GM21737 (cell line): ENCODE data around the gene PGAP2.
"Not testable (repeated sequence)": the region's sequence is repeated elsewhere in the genome, so short reads cannot be mapped to it uniquely, and the experiment has no call there.

ENCODE experiments used
- ATAC-seq: cut with Tn5 transposase; IDR thresholded peaks from one replicate; pipeline ENCODE4 v1.9.1; 2021; ENCODE audit warnings: mild to moderate bottlenecking, moderate library complexity; ENCODE audit not compliant: unreplicated experiment

Gene PGAP2

DNA sequence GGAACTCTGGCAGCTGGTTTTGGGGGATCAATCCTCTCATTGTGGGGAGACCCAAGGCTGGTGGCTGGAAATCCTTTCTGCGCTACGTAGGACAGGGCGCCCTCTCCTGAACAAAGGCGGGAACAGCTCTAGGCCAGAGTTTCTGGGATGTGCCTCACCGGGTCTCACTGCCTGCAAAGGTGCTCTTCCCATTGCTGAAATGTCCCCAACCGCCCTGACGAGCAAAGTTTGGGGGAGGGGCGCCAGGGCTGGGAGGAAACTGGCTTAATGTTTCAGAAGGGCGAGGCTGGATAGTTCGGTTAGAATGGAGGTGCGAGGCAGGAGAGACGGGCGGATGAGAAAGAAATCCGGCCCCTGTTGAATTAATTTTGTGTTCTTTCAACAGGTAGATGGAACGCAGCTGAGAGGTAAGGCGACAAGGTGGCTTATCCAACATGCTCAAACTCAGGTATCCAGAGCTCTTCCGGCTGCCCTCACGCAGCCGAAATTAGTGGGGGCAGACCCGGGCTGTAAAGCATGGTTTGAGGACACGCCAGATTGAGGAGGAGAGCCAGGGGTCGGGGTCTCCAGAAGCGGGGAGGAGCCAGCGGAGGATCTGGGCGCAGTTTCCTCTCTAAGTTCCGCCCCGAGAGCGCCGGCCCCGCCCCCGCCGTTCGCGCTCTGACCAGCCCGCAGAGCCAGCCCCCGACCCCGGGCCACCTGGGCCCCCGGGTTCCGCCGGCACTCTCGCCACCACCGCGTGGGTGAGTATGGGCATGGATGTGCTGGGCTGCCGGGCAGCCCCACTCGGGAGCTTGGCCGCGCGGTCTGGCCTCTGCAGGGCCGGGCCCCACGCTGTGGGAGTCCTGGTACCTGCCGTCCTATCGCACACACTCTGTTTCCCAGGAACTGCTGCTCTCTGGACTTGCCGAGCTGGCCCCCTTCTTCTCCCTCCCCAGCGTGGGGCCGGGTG is at the start of gene PGAP2:
Gene PGAP2, plus strand, starts transcription at position 652 of the 952 bp plus-strand sequence. CDS start 2,700 bp downstream, outside the sequence.
- ATAC-seq = peak; percentile 64

DNA sequence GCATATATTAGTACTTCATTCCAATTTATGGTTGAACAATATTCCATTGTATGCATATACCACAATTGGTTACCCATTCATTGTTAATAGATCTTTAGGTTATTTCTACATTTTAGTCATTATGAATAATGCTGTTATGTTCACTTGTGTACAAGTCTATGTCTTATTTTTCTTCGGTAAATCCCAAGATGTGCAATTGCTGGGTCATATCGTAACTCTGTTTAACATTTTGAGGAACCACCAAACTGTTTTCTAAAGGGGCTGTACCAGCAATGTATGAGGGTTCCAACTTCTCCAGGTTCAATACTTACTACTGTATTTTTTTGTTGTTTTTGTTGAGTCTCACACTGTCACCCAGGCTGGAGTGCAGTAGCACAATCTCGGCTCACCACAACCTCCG is 44.1 kb upstream of the PGAP2 start:
- no peak for ATAC-seq

DNA sequence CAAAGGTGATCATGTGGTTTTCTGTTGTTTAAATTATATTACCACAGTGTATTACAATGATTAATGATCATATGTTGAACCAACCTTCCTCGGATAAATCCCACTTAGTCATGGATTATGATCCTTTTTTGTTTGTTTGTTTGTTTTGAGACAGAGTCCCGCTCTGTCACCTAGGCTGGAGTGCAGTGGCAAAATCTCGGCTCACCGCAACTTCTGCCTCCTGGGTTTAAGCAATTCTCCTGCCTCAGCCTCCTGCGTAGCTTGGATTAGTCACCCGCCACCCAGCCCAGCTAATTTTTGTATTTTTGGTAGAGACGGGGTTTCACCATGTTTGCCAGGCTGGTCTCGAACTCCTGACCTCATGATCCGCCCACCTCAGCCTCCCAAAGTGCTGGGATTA is 41.5 kb upstream of the PGAP2 start:
- not testable (repeated sequence) for ATAC-seq

DNA sequence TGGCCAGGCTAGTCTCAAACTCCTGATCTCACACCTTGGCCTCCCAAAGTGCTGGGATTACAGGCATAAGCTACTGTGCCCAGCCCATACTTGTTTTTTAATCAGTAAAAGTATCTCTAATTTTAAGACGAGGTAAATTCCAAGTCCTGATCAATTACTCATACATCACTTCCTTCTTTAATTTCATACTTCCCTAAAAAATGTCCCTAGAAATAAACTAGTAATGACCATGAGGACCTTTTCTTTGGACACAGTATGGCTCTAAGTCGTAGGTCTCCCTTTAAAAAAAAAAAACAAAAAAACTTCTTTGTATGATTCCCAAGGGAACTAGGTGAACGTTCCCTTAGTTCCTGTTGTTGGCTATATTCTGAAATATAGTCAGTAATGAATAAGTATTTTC is 40.8 kb upstream of the PGAP2 start:
- no peak for ATAC-seq

DNA sequence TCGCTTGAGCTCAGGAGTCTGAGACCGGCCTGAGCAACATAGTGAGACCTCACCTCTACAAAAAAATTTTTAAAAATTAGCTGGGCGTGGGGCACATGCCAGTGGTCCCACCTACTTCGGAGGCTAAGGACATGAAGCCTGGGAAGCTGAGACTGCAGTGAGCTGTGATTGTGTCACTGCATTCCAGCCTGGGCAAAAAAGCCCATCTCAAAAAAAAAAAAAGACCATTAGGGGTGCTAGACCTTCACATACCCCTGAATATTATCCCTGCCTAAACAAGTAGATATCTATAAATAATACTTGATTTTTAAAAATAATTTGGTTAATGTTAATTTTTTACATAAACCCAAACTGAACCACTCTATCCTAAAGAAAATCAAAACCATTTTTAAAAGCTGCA is 35.2 kb upstream of the PGAP2 start:
- no peak for ATAC-seq

DNA sequence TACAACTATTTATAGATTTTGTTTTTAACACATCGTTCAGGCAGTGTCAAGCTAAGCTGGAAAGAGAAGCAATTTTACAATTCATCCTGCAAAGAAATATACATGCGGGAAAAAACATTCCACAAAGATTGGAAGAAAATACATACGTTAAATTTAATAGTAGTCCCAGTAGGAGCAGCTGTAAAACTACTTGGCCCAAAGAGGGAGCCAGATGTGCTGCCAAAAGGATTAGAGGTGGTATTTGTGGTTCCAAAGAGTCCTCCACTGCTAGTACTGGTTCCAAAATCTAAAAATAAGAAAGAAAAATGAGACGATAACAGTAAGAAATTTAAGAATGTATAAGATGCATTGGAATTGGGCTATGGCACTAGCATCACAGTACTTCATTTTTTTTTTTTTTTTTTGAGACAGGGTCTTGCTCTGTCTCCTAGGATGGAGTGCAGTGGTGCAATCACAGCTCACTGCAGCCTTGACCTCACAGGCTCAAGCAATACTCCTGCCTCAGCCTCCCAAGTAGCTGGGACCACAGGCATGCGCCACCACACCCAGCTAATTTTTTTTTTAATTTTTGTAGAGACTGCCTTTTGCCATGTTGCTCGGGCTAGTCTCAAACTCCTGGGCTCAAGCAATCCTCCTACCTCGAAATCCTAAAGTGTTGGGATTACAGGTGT is 32.5 kb upstream of the PGAP2 start:
- no peak for ATAC-seq

DNA sequence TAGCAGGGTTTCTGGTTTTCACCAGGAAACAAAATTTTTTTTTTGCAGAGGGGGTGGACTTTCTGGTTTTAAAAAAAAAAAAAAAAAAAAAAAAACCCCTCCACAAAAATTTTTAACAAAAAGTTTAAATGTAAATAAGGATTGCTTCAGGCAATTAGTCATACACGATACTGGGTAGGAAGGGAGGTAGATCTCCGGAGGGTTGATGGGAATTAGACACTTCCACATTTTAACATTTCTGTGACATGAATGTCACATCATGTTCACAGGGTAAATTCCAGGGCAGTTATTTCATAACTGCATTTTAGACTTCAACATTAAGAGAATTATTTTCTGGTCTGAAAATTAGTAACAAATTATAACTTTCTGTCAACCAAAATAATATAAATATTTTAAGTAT is 26.9 kb upstream of the PGAP2 start:
- no peak for ATAC-seq

DNA sequence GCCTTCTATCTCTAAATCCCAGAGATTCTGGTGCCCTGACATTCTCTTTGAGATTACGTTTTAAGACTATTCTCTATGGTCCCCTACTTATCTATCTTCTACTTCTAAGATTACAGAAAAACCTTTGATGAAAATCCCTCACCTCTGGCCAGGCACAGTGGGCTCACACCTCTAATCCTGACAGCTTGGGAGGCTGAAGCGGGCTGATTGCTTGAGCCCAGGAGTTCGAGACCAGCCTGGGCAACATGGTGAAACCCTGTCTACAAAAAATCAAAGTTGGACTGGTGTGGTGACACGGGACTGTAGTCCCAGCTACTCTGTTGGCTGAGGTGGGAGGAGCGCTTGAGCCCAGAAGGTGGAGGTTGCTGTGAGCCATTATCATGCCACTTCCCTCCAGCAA is 25.4 kb upstream of the PGAP2 start:
- ATAC-seq = no peak

DNA sequence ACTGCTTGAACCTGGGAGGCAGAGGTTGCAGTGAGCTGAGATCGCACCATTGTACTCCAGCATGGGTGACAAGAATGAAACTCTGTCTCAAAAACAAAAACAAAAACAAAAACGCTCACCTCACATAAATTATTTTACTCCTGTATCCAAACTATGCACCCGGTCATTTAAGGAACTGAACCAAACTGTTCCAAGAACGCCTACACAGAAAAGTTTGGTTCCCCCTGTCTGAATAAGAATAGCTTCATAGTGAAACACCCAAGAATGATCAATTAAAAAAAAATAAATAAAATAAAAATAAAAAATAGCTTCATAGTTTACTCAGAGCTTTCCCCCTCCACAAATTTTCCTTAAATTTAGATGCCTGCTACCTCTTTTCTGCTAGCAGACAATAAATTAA is 24.7 kb upstream of the PGAP2 start:
- ATAC-seq = no peak

DNA sequence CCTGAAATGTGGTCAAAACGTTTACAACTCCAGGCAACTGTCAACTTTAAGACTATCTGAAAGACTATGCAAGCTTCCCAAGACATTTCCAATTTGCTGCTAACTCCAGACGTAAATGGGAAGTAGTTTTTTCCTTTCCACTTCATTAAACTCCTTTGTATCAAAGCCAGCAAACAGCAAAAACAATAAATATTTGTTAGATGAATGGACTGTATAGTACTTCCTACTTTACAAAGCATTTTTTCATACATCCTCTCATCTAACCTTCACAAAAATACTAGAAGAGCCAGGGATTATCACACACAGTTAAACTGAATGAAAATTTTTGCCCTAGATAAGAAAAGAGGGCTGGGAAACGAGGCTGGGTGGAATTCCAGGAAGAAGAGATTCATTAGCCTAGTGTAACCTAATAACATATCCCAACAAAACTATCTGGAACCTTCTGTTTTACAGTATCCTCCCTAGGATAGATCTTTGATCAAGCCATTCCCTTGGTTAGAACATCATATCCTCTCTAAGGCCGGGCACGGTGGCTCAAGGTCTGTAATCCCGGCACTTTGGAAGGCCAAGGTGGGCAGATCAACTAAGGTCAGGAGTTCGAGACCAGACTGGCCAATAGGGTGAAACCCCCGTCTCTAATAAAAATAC is 21.5 kb upstream of the PGAP2 start:
- no peak for ATAC-seq

DNA sequence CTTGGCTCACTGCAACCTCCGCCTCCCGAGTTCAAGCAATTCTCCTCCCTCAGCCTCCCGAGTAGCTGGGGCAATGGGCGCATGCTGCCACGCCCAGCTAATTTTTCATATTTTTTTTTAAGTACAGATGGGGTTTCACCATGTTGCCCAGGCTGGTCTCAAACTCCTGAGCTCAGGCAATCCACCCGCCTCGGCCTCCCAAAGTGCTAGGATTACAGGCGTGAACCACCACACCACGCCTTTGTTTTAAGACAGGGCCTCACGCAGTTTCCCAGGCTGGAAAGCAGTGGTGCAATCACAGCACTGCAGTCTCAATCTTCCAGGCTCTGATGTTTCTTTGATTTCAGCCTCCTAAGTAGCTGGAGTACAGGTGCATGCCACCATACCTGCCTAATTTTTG is 14.0 kb upstream of the PGAP2 start:
- ATAC-seq = not testable (repeated sequence)

DNA sequence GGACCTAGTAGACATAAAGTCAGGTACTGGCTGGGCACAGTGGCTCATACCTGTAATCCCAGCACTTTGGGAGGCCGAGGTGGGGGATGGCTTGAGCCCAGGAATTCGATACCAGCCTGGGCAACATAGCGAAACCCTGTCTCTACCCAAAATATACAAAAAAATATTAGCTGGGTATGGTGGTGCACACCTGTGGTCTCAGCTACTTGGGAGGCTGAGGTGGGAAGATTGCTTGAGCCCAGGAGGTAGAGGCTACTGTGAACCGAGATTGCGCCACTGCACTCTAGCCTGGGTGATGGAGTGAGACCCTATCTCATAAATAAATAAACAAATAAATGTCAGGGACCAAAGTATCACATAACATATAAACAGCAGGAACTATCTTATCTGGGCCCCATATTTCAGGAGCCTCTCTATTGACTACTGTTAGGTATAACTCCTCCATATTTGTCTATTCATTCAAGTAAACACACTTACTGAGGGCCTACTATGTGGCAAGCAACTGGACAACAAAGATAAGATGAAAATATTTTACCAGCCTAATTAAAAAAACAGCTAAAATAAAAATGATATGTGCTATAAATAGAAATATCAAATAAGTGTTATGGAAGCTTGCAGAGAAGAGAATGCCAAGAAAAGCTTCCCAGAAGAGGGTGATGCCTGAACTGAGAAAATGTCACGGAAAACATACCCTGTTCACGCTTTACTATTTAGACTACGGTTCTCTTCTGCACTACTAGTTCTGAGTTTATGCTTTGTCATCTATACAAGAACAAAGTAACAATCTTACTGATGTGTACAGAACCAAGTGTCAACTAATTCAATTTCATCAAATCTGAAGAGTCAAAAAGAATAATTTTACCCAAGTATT is 13.0 kb upstream of the PGAP2 start:
- no peak for ATAC-seq

DNA sequence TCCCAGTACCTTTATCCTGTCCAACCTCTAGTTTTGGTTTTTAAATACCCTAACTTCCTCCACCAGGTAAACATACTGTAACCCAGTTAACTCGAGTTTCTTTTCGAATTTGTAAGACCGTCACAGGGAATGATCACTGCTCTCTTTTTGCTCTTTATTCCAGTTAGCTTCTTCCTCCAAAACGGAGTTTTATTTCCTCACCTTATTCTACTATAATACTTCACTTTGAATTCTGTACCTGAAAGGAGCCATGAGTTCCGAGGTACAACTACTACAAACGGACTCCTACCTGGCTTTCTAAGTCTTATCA is 12.4 kb upstream of the PGAP2 start:
- no peak for ATAC-seq

DNA sequence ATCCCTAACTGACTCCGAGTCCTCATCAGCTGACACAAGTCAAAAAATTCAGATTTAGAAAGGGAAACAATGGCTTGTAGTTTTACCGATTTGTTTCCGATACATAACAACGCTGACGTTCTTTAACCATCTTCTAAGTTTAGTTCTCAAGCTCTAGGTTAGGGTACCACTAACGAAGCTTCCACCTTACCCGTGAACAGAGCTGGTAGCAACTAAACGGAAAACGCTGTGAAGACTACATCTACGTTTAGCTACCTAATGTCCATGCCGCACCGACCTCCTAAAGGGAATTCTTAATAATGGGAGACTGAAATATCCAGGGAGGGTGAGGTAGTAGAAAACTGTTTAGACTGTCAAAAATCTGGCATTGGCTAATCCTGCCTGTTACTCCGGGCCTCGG is 12.0 kb upstream of the PGAP2 start:
- ATAC-seq = no peak

DNA sequence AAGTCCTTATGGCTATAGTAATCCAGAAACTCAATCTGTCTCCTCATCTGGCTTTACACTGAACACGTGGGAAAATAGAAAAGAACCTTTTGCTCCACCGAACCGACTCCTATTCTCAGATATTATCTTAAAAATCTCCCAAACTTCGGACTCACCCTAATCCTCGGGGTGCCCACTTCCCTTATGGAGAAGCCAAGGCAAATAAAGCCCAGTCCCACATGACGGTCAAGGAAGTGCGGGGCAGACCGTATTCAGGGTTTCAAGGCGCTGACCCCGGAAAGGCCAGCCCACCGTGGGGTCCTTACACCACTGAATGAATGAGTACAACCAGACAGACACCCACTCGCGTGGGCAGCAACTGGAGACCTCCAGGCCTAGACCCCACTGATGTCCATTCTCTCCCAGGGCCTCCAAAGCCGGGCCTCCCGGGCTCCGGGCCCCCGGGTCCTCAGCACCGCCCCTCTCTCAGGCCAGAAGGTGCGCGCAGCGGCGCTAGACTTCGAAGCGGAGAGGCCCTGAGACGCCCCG is 11.5 kb upstream of the PGAP2 start:
- peak; percentile 22 for ATAC-seq

DNA sequence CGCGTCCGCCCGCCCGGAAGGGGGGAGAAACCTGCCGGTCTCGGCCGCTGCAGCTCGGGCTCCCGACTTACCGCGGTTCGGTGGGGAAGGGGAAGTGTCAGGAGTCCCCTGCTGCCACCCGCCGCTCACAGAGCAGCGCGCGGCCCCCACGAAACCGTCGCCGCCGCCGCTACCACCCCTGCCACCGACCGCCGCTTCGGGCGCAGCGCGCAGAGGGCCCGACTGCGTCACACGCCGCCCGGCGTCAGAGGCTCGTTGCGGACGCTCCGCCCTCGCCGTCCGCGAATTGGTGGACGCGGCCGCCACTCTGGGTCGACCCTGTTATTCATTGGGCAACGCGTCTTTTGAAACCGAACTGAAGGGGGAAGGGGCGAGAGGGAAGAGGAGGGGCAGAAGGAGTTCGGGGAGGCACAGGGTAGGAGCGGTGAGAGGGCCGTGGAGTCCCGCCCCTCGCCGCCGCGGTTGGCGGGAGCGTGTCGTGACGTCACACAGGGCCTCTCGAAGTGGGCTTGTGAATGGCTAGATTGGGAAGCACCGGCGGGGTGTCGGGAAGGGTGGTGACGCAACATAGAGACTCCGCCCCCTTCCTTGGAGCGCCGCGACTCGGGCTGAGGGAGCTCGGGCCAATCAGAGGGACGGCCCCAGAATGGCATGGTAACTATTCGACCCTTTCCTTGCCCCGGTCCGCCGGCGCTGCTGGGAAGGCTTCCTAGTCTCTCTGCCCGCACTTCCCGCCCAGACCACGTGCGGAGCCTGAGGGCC is 10.8 kb upstream of the PGAP2 start, which contains the start of gene NUP98:
Gene NUP98, minus strand, starts transcription at position 226 of the 762 bp plus-strand sequence. CDS start 15,437 bp downstream, outside the sequence.
- ATAC-seq = peak; percentile 92

DNA sequence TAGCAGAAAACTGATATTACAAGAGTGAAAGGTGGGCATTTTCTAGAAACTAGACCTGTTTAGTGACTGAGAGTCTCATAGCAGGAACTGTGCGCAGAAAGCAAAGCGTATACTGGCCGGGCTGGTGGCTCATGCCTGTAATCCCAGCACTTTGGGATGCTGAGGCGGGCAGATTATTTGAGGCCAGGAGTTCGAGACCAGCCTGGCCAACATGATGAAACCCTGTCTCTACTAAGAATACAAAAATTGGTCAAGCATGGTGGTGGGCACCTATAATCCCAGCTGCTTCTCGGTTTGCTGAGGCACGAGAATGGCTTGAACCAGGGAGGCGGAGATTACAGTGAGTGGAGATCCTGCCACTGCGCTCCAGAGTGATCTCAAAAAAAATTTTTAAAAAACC is 9.2 kb upstream of the PGAP2 start:
- no peak for ATAC-seq

DNA sequence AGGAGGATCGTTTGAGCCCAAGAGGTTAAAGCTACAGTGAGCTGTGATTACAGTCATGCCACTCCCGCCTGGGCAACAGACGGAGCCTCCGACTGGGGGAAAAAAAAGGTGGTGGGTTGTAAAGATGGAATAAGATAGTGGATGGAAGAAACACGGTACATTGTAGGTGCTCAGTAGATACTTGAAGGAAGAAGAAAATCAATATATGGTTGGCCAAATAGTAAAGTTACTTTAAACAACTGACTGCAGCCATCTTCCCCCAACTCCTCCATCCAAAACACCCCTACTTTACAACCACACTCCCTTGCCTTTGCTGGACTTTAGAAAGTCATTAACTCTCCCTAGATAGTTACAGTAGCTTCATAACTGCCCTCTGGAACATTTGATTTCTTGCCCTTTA is 8.5 kb upstream of the PGAP2 start:
- ATAC-seq = no peak

DNA sequence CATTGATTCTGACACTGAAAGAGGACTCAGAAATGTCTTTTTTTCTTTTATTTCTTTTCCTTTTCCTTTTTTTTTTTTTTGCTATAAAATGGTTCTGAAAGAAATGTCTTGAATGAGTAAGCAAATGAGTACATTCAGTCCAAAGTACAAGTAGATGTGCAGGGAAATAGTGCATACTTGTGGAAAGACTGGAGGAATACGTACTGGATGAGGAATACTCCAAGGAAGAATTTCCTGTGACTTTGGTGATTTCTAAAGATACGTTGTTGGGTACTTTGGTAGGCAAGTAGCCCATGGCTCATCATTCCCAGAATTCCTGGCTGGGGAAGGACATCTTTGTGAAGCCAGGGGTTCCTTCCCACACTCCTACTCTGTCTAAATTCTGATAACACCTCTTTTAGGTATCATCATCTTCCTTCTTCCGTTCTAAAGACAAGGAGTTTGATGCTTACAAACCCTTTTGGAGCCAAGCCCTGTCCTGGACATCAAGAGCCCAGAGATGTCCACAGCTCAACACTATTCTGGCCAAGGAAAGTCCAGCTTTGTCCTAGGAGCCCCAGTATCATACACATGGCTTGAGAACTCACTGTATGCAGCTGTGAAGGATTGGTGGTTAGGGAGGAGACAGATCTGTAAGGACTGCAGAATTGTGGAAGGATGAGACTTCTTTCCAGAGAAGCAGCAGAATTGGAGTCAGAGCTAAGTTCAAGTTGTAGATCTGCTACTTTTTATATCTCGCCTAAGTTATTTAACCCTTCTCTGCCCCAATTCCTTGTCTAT is 6.2 kb upstream of the PGAP2 start:
- ATAC-seq = no peak
